Mucosa of rectum (tissue), 2 donors: ENCODE results near the gene RPL5.

ENCODE experiments used
- H3K27ac ChIP-seq, 2 donors: one replicate each; pipeline ENCODE4 v1.7.0; 2013; ENCODE audit warnings: inconsistent platforms in 2 of 2, low read depth in 2 of 2, low read length in 2 of 2
- H3K27me3 ChIP-seq, 2 donors: one replicate each; pipeline ENCODE4 v1.7.0; 2013; ENCODE audit warnings: low read length in 2 of 2; ENCODE audit not compliant: control insufficient read depth in 2 of 2, insufficient read depth in 2 of 2
- H3K36me3 ChIP-seq, 2 donors: one replicate each; pipeline ENCODE4 v1.7.0; 2013; ENCODE audit warnings: low read length in 2 of 2; ENCODE audit not compliant: control insufficient read depth in 2 of 2, insufficient read depth in 2 of 2
- H3K4me1 ChIP-seq, 2 donors: one replicate each; pipeline ENCODE4 v1.7.0; 2013; ENCODE audit warnings: low read length in 2 of 2, mild to moderate bottlenecking in 1 of 2; ENCODE audit not compliant: control insufficient read depth in 2 of 2, insufficient read depth in 2 of 2
- H3K4me3 ChIP-seq, 2 donors: one replicate each; pipeline ENCODE4 v1.7.0; 2013; ENCODE audit warnings: low read length in 2 of 2
- H3K9ac ChIP-seq, 2 donors: one replicate each; pipeline ENCODE4 v1.7.0; 2013; ENCODE audit warnings: low read length in 2 of 2, low read depth in 1 of 2, mild to moderate bottlenecking in 1 of 2
- H3K9me3 ChIP-seq, 2 donors: one replicate each; pipeline ENCODE4 v1.7.0; 2013; ENCODE audit warnings: low read length in 2 of 2; ENCODE audit not compliant: control insufficient read depth in 2 of 2
- donor health status: healthy.
- donor health status: Normal muscosa, but diverticular disease.

RPL5 gene

DNA sequence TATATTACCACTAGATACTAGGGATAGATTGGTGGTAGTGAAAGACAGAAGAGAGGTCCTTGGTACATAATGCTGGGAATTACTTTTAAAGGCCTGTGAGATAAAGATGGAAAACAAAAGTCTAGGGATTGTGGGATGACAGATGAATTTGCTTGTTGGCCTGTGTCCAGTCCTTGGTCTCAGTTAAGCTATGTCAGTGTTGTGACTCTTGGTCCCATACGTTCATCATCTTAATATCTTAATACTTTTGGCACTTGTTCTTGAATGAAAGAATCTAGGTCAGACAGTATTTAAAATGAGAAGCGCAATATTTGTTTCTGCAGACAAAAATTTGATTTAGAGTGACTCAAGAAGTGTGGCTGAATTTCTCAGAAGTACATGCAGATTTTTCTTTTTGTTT, 7.6 kb downstream of the RPL5 start:
- Histone ChIP-seq H3K27me3 (no peaks in the 10 kb centered on the region), H3K9ac (no peak overlapping the region), H3K27ac (no peak overlapping the region), H3K4me1 (peaks cover 0 to 4% of the 10 kb centered on the region in 2 donors), H3K9me3 (no peaks in the 10 kb centered on the region), H3K36me3 (peaks cover 80 to 88% of the 10 kb centered on the region in 2 donors), H3K4me3 (no peak overlapping the region)

- Histone ChIP-seq H3K27me3 (no peaks in the 10 kb centered on the region), H3K4me3 (no peak overlapping the region), H3K9me3 (no peaks in the 10 kb centered on the region), H3K36me3 (peaks cover 73 to 79% of the 10 kb centered on the region in 2 donors), H3K27ac (no peak overlapping the region), H3K4me1 (peaks cover 0 to 4% of the 10 kb centered on the region in 2 donors), H3K9ac (no peak overlapping the region)
Measured at GRCh38 chr1:92840600-92840999, 8.8 kb downstream of the RPL5 start.

DNA sequence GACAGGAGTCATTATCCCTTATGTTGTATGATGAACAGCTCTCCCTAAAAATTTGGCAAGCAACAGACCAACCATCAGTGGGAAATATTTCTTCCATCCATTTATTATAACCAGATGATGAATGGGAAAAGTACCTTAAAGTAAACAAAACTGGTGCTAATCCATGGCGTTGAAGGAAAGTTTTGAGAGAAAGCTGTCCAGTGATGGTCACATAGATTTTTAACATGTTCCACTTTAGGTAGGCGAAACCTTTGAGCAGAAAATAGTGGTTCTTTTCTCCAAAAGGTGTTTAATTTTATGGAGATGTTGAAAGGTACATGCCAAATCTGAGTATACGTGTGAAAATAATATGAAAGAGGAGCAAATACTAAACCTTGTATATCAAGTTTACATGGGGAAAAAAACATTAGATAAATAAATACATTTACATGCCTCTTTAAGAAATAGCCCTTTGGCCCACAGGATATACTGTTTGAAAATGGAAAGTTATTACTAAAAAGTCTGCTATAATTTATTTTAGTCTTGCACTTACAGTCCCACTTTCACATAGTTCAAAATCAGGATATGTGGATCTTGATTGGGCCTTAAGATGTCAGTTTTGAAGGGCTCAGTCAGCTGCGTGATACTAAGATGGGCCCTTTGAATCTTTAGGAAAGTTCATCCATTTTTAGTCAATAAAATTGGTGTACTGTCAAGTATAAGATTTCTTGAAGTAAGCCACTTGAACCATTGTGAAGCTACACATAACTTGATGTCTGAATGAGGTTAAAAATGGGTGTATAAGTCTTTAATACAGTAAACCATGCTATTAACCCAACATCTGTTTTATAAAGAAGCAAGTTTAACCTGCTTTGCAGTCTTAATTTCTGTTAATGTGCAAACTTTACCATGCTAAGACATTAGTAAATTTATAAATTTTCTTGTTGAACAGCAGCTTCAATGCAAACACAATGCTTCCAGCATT, 10.5 kb downstream of the RPL5 start:
- Histone ChIP-seq H3K27me3 (no peaks in the 10 kb centered on the region), H3K36me3 (peaks cover 62% of the 10 kb centered on the region in 2 donors), H3K27ac (no peak overlapping the region), H3K4me1 (no peaks in the 10 kb centered on the region), H3K4me3 (no peak overlapping the region), H3K9me3 (no peaks in the 10 kb centered on the region), H3K9ac (no peak overlapping the region)

GRCh38 chr1:92843046-92843423, 11.2 kb downstream of the RPL5 start:
- no peak overlapping the region for H3K4me3 ChIP-seq
- H3K9me3 ChIP-seq, result no peaks in the 10 kb centered on the region
- H3K9ac ChIP-seq, result no peak overlapping the region
- H3K36me3 ChIP-seq, result peaks cover 55 to 56% of the 10 kb centered on the region in 2 donors
- H3K4me1 ChIP-seq, result no peaks in the 10 kb centered on the region
- H3K27ac ChIP-seq, result no peak overlapping the region
- H3K27me3 ChIP-seq, result no peaks in the 10 kb centered on the region

DNA sequence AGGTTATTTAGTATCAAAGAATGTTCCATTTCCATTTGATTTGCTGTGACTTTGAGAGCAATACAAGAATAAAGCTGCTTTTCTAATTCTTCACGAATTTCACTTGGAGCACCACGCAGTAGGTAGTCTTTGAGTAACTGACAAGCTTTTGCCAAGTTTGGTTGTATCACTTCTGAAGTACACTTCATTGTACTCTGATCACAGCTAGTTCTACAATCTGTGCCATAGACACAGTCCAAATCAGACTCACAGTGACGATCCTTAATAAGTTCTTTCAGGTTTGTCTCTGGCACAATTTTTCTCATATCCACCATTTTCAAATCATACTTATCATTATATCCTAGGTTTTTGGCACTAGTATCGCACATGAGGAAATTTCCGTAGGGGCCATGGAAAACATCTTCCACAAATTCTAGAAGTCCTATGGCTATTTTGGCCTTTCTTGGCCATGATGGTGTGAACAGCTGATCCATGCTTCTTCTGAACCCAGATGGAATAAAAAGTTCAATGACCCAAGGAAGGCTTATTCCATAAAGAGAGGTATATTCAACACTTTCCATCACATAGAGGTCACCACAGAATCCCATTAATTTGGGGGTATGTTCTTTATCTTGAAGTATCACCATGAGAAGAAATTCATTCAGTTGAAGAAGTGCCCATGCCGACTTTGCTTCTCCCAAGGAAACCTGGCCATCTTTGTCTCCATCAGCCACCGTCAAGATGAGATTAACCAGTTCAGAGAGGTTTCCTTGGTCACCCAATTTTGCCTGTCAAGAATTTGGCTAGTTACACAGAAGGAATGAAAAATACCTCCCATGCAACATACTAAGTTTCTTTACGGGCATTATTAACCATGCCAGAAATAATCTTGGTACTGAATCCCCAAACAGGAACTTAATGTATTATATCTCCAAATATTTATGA, 11.9 kb downstream of the RPL5 start:
- H3K4me3 ChIP-seq, result no peak overlapping the region
- H3K36me3 ChIP-seq, result peaks cover 49 to 50% of the 10 kb centered on the region in 2 donors
- no peaks in the 10 kb centered on the region for H3K4me1 ChIP-seq
- no peak overlapping the region for H3K9ac ChIP-seq
- H3K27me3 ChIP-seq, result no peaks in the 10 kb centered on the region
- H3K9me3 ChIP-seq, result no peaks in the 10 kb centered on the region
- H3K27ac ChIP-seq, result no peak overlapping the region

DNA sequence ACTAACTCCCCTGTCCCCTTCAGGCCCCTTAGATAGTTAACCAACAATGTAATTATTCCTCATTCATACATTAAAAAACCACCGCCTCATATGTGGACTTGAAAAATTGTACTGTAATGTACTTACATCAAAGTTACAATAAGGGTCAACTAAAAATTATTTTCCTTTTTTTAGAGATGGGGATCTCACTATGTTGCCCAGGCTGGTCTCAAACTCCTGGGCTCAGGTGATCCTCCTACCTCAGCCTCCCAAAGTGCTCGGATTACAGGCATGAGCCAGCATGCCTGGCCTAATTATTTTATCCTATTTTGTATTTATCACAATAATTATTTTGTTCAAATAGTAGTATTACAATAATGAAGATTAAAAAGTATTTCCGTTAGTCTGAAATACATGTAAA, 12.6 kb downstream of the RPL5 start:
- no peaks in the 10 kb centered on the region for H3K27me3 ChIP-seq
- peaks cover 44% of the 10 kb centered on the region in 2 donors for H3K36me3 ChIP-seq
- H3K9me3 ChIP-seq, result no peaks in the 10 kb centered on the region
- H3K9ac ChIP-seq, result no peak overlapping the region
- H3K4me3 ChIP-seq, result no peak overlapping the region
- no peaks in the 10 kb centered on the region for H3K4me1 ChIP-seq
- H3K27ac ChIP-seq, result no peak overlapping the region

GRCh38 chr1:92845908-92846307, 14.1 kb downstream of the RPL5 start:
- H3K27me3 ChIP-seq, result no peaks in the 10 kb centered on the region
- H3K36me3 ChIP-seq, result peaks cover 32 to 33% of the 10 kb centered on the region in 2 donors
- H3K9ac ChIP-seq, result no peak overlapping the region
- no peaks in the 10 kb centered on the region for H3K4me1 ChIP-seq
- H3K9me3 ChIP-seq, result no peaks in the 10 kb centered on the region
- H3K27ac ChIP-seq, result no peak overlapping the region
- no peak overlapping the region for H3K4me3 ChIP-seq

- Histone ChIP-seq H3K4me1 (no peaks in the 10 kb centered on the region), H3K9ac (no peak overlapping the region), H3K36me3 (peaks cover 12% of the 10 kb centered on the region in 2 donors), H3K9me3 (no peaks in the 10 kb centered on the region), H3K27ac (no peak overlapping the region), H3K27me3 (no peaks in the 10 kb centered on the region), H3K4me3 (no peak overlapping the region)
Measured at GRCh38 chr1:92848201-92848600, 16.4 kb downstream of the RPL5 start.

DNA sequence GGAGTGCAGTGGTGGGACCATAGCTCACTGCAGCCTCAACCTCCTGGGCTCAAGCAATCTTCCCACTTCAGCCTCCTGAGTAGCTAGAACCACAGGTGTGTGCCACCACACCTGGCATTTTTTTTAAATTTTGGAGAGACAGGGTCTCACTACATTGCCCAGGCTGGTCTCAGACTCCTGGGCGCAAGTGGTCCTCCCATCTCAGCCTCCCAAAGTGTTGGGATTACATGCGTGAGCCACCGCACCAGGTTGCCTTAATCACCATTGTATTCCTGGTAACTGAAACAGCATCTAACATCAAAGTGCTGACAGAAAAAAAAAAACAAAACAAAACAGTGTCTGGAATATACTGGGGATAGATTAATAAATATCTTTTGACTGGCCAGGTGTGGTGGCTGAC, 18.2 kb downstream of the RPL5 start:
- Histone ChIP-seq H3K9me3 (no peaks in the 10 kb centered on the region), H3K9ac (no peak overlapping the region), H3K27ac (no peak overlapping the region), H3K36me3 (peaks cover 0 to 3% of the 10 kb centered on the region in 2 donors), H3K4me1 (no peaks in the 10 kb centered on the region), H3K4me3 (no peak overlapping the region), H3K27me3 (no peaks in the 10 kb centered on the region)

- no peak overlapping the region for H3K9ac ChIP-seq
- H3K9me3 ChIP-seq, result no peaks in the 10 kb centered on the region
- H3K27me3 ChIP-seq, result no peaks in the 10 kb centered on the region
- no peak overlapping the region for H3K27ac ChIP-seq
- H3K36me3 ChIP-seq, result peaks cover 0 to 3% of the 10 kb centered on the region in 2 donors
- H3K4me1 ChIP-seq, result no peaks in the 10 kb centered on the region
- no peak overlapping the region for H3K4me3 ChIP-seq
Measured at GRCh38 chr1:92851729-92852128, 19.9 kb downstream of the RPL5 start.
